Panc1 (cell line): Measurements from ENCODE around the gene TRPM4. TPM values are rescaled to one million over a fixed set of nuclear protein-coding genes. Genes with fewer than 3 reads are reported as not detected.

Experiments
- ATAC-seq: fragments of 200-7000 bp; cut with Tn5 transposase; 2 replicates; pipeline ENCODE4 v1.9.1; 2020; ENCODE audit warnings: mild to moderate bottlenecking, moderate library complexity
- BruUV-seq: library from RNA; stranded (reverse); fragments of 400-500 nt; replicated peaks from 2 replicates; lab custom pipeline; 2021; lab: Mats Ljungman, UMichigan
- CTCF ChIA-PET: fragments of 300-600 bp; sonication (Branson Sonifier 250); formaldehyde crosslinking; loops from one replicate; lab custom pipeline; 2022; ENCODE audit warnings: antibody characterized with exemption; lab: Charles Lee
- POLR2A ChIA-PET: fragments of 300-600 bp; sonication (Branson Sonifier 250); formaldehyde crosslinking; loops from one replicate; lab custom pipeline; 2022; ENCODE audit warnings: antibody characterized with exemption; lab: Charles Lee
- DNase-seq: peaks from one replicate; pipeline ENCODE4 v3.0.0-alpha.2; 2010; ENCODE audit warnings: low read depth, low spot score
- H3K27ac ChIP-seq: 2 replicates; pipeline ENCODE4 v1.5.1; 2011; ENCODE audit warnings: mild to moderate bottlenecking, low read length, inconsistent platforms
- H3K27me3 ChIP-seq: fragments of 200-500 bp; sonication (Bioruptor generic); 2 replicates; pipeline ENCODE4 v1.6.0; 2014; ENCODE audit warnings: low read length, inconsistent platforms; ENCODE audit not compliant: control insufficient read depth, insufficient read depth
- H3K36me3 ChIP-seq: fragments of 200-500 bp; sonication (Bioruptor generic); 2 replicates; pipeline ENCODE4 v1.5.1; 2014; ENCODE audit warnings: inconsistent platforms, mild to moderate bottlenecking, low read length, moderate library complexity; ENCODE audit not compliant: control insufficient read depth, insufficient read depth
- H3K4me1 ChIP-seq: 2 replicates; pipeline ENCODE4 v1.5.1; 2011; ENCODE audit warnings: inconsistent platforms, mild to moderate bottlenecking, low read length, moderate library complexity; ENCODE audit not compliant: control insufficient read depth, insufficient read depth
- H3K4me3 ChIP-seq, 2 experiments: 2 replicates each; pipeline ENCODE4 v1.5.1; 2011 to 2012; ENCODE audit warnings: low read depth in 2 of 2, low read length in 2 of 2, mild to moderate bottlenecking in 2 of 2, inconsistent platforms in 1 of 2, moderate library complexity in 1 of 2
- H3K9me3 ChIP-seq: fragments of 200-500 bp; sonication (Bioruptor generic); 2 replicates; pipeline ENCODE4 v1.5.1; 2014; ENCODE audit warnings: low read depth, mild to moderate bottlenecking, inconsistent platforms, low read length, moderate library complexity; ENCODE audit not compliant: control insufficient read depth, insufficient read depth
- POLR2AphosphoS5 ChIP-seq: IDR thresholded peaks from 2 replicates; pipeline ENCODE4 v1.6.1; 2012; ENCODE audit warnings: mild to moderate bottlenecking, low read depth, low read length, moderate library complexity
- SIN3A ChIP-seq: IDR thresholded peaks from 2 replicates; pipeline ENCODE4 v1.6.1; 2012; ENCODE audit warnings: low read depth, mild to moderate bottlenecking, low read length, moderate library complexity, borderline replicate concordance; ENCODE audit not compliant: insufficient read depth
- TCF7L2 ChIP-seq: IDR thresholded peaks from 2 replicates; pipeline ENCODE4 v1.6.1; 2011; ENCODE audit warnings: mild to moderate bottlenecking, low read depth, low read length, inconsistent platforms
- in situ Hi-C: cut with HindIII; loops from 2 replicates; pipeline ENCODE4 v1.10.0; 2016; ENCODE audit warnings: low sequenced_read_pairs, low pct_unique_long_range_greater_than_20kb
- intact Hi-C: fragments of 100-400 bp; cut with micrococcal nuclease; formaldehyde crosslinking; loops from one replicate; pipeline ENCODE4 v1.10.0; 2022; ENCODE audit not compliant: unreplicated experiment
- total RNA-seq: library from RNA; stranded (reverse); gene quantifications from one replicate; pipeline ENCODE4 v1.2.1, GENCODE V29; 2021; ENCODE audit not compliant: unreplicated experiment

The TRPM4 gene
- total RNA-seq, 1 experiment from 2014 or later = 19.4 TPM

DNA sequence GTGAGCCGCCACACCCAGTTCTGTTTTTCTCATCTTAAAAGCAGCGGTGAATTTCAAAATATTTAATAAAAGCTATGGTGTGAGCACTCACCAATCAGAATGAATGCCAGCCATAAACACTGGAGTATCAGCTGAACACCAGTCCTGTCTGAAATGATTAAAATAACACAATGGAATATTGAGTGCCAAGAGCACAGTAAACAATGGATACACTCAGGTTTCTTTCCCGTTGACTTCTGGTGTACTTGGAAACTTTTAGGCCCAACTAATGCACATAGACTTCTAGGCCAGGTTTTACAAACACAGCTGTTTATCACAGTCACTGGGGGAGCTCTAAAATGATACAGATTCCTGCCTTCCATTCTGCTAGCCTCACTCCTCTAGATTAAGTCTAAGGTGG, 99.1 kb downstream of the TRPM4 start:
- Histone ChIP-seq H3K27me3 (no peaks in the 10 kb centered on the region), H3K36me3 (no peaks in the 10 kb centered on the region), H3K27ac (no peak overlapping the region), H3K4me3 (no peak overlapping the region), H3K9me3 (no peaks in the 10 kb centered on the region), H3K4me1 (no peaks in the 10 kb centered on the region)
- ChIA-PET POLR2A (no interaction called here), CTCF (no interaction called here)
- DNase-seq (no peak), ATAC-seq (no peak)
- no peak for TF ChIP-seq SIN3A
- TF ChIP-seq TCF7L2 = no peak
- TF ChIP-seq POLR2AphosphoS5 = no peak
- in situ Hi-C loops = no loop called here
- no TSS peak for BruUV-seq
- intact Hi-C loops = no loop called here

Other genes starting within 250 kb of the TRPM4 start
- gene DHDH, start 224.1 kb upstream of the TRPM4 start, total RNA-seq = 0.85 TPM
- gene BAX, start 202.9 kb upstream of the TRPM4 start, total RNA-seq = 100 TPM
- 1,332 TPM for gene FTL, start 192.5 kb upstream of the TRPM4 start, total RNA-seq
- 20.2 TPM for gene GYS1, start 164.5 kb upstream of the TRPM4 start, total RNA-seq
- 170 TPM for gene RUVBL2, start 163.9 kb upstream of the TRPM4 start, total RNA-seq
- gene LHB, start 140.7 kb upstream of the TRPM4 start, total RNA-seq = 0.39 TPM
- gene CGB3, start 133.5 kb upstream of the TRPM4 start, total RNA-seq = not detected
- gene CGB2, start 125.9 kb upstream of the TRPM4 start, total RNA-seq = not detected
- not detected for gene CGB1, start 120.9 kb upstream of the TRPM4 start, total RNA-seq
- gene CGB5, start 113.9 kb upstream of the TRPM4 start, total RNA-seq = not detected
- gene CGB8, start 108.7 kb upstream of the TRPM4 start, total RNA-seq = not detected
- gene CGB7, start 100.0 kb upstream of the TRPM4 start, total RNA-seq = 0.95 TPM
- 0.39 TPM for gene NTF4, start 93.0 kb upstream of the TRPM4 start, total RNA-seq
- 0.03 TPM for gene KCNA7, start 85.1 kb upstream of the TRPM4 start, total RNA-seq
- 180 TPM for gene SNRNP70, start 72.3 kb upstream of the TRPM4 start, total RNA-seq
- 6.4 TPM for gene LIN7B, start 43.4 kb upstream of the TRPM4 start, total RNA-seq
- 1.4 TPM for gene C19orf73, start 38.6 kb upstream of the TRPM4 start, total RNA-seq
- gene PPFIA3, start 38.2 kb upstream of the TRPM4 start, total RNA-seq = 21.7 TPM
- gene HRC, start 2.4 kb upstream of the TRPM4 start, total RNA-seq = 0.13 TPM
- 1.3 TPM for gene SLC6A16, start 167.4 kb downstream of the TRPM4 start, total RNA-seq
- gene CD37, start 177.6 kb downstream of the TRPM4 start, total RNA-seq = 0.33 TPM
- gene TEAD2, start 204.6 kb downstream of the TRPM4 start, total RNA-seq = 31.9 TPM
- 0.95 TPM for gene DKKL1, start 206.1 kb downstream of the TRPM4 start, total RNA-seq
- gene KASH5, start 230.5 kb downstream of the TRPM4 start, total RNA-seq = not detected